ENCODE measurements around the gene BYSL. TPM values are rescaled to one million over a fixed set of nuclear protein-coding genes. Genes with fewer than 3 reads are reported as not detected.

Gene BYSL
- total RNA-seq, 1 donor from 2014 or later: 36.5 TPM

DNA sequence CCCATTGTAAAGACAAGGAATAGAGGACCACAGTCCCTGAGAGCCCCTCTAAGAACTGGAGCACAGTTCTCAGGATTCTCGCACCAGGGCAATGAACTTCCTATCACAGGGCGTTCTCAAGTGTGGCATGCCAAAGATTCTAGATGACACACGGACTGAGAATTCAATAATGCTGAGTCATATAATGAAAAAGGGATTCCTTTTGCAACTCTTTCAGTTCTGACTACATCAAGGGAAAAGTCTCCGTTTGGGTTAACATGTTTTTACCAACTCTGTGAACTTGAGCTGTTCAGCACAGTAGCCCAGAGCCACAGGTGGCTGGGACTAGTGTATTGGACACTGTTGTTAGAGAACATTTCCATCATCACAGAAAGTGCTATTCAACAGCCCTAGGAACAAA, 3.8 kb upstream of the BYSL start:
- TF ChIP-seq CTCF (conservative IDR thresholded peaks at IDR 0.05): no peak
- H3K27ac Mint-ChIP-seq: peak overlapping the region; percentile 79
- no peaks in the 10 kb centered on the region for H3K9me3 Mint-ChIP-seq
- no peaks in the 10 kb centered on the region for H3K27me3 Mint-ChIP-seq
- no peak for DNase-seq (ENCODE audit: extremely low spot score, unreplicated experiment)
- peaks cover 10% of the 10 kb centered on the region for H3K4me1 Mint-ChIP-seq (ENCODE audit: unreplicated experiment)
- H3K36me3 Mint-ChIP-seq: peaks cover 10% of the 10 kb centered on the region
- peak overlapping the region; percentile 67 for H3K4me3 Mint-ChIP-seq

DNA sequence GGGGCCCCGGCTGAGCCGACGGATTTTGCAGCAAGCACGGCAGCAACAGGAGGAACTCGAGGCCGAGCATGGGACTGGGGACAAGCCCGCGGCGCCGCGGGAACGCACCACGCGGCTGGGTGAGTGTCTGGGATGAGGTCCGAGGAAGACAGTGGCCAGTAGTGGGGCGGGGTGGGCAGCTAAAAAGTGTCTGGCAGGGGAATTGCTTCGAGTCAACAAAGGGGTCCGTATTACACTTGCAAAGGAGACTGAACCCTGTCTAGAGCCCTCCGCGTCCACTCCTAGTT, 356 bp downstream of the BYSL start:
- H3K4me3 Mint-ChIP-seq: peak overlapping the region; percentile 100
- TF ChIP-seq CTCF (conservative IDR thresholded peaks at IDR 0.05): no peak
- H3K9me3 Mint-ChIP-seq: no peaks in the 10 kb centered on the region
- peak overlapping the region; percentile 100 for H3K27ac Mint-ChIP-seq
- peaks cover 27% of the 10 kb centered on the region for H3K36me3 Mint-ChIP-seq
- H3K4me1 Mint-ChIP-seq (ENCODE audit: unreplicated experiment): peaks cover 20% of the 10 kb centered on the region
- H3K27me3 Mint-ChIP-seq: no peaks in the 10 kb centered on the region
- no peak for DNase-seq (ENCODE audit: extremely low spot score, unreplicated experiment)

DNA sequence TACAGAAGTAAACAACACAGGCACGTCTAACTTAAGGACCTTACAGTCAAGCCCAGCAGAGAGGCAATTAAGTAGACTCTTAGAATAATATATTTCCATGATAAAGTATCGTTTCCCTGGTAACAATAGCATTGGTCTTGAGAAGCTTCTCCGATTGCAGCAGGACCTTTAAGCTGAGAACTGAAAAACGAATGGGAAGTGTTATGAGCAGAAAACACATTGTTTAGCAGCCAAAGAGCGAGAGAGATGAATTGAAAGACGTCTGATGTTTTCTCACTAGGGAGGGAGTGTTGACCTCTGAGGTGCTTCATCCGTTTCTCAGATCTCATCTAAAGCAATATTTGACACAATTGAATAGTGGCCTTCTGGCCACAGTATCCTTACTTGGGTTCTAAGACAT, 855 bp downstream of the BYSL start:
- no peaks in the 10 kb centered on the region for H3K9me3 Mint-ChIP-seq
- TF ChIP-seq CTCF (conservative IDR thresholded peaks at IDR 0.05): no peak
- H3K4me1 Mint-ChIP-seq (ENCODE audit: unreplicated experiment): peaks cover 20% of the 10 kb centered on the region
- H3K27me3 Mint-ChIP-seq: no peaks in the 10 kb centered on the region
- H3K4me3 Mint-ChIP-seq: peak overlapping the region; percentile 100
- H3K36me3 Mint-ChIP-seq: peaks cover 27% of the 10 kb centered on the region
- peak overlapping the region; percentile 100 for H3K27ac Mint-ChIP-seq
- DNase-seq (ENCODE audit: extremely low spot score, unreplicated experiment): no peak

DNA sequence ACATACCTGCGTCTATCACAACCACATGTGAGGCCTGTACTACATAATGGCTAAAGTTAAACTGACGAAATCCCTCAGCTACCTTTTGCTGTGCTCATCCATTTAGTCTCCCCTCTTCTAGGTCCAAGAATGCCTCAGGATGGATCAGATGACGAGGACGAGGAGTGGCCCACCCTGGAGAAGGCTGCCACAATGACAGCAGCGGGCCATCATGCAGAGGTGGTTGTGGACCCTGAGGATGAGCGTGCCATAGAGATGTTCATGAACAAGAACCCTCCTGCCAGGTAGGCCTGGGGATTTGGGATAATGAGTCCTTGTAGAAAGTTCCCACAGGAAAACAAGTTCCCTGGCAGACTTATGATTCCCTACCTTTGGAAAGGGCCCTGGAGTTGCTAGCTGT, 6.0 kb downstream of the BYSL start:
- H3K36me3 Mint-ChIP-seq: peaks cover 32% of the 10 kb centered on the region
- H3K4me1 Mint-ChIP-seq (ENCODE audit: unreplicated experiment): peaks cover 12% of the 10 kb centered on the region
- no peaks in the 10 kb centered on the region for H3K27me3 Mint-ChIP-seq
- no peak for DNase-seq (ENCODE audit: extremely low spot score, unreplicated experiment)
- TF ChIP-seq CTCF (conservative IDR thresholded peaks at IDR 0.05): no peak
- H3K4me3 Mint-ChIP-seq: no peak overlapping the region
- H3K27ac Mint-ChIP-seq: peak overlapping the region; percentile 61
- H3K9me3 Mint-ChIP-seq: no peaks in the 10 kb centered on the region

GRCh38 chr6:41929924-41930323, 8.6 kb downstream of the BYSL start:
- no peak for DNase-seq (ENCODE audit: extremely low spot score, unreplicated experiment)
- Mint-ChIP-seq H3K4me3 (no peak overlapping the region), H3K9me3 (no peaks in the 10 kb centered on the region), H3K36me3 (peaks cover 26% of the 10 kb centered on the region), H3K27ac (no peak overlapping the region), H3K4me1 (ENCODE audit: unreplicated experiment) (no peaks in the 10 kb centered on the region), H3K27me3 (no peaks in the 10 kb centered on the region)
- no peak for TF ChIP-seq CTCF (conservative IDR thresholded peaks at IDR 0.05)

GRCh38 chr6:41931792-41932191, 10.5 kb downstream of the BYSL start:
- Mint-ChIP-seq H3K27me3 (no peaks in the 10 kb centered on the region), H3K36me3 (peaks cover 25% of the 10 kb centered on the region), H3K9me3 (no peaks in the 10 kb centered on the region), H3K27ac (no peak overlapping the region), H3K4me1 (ENCODE audit: unreplicated experiment) (peaks cover 8% of the 10 kb centered on the region), H3K4me3 (no peak overlapping the region)
- no peak for DNase-seq (ENCODE audit: extremely low spot score, unreplicated experiment)
- TF ChIP-seq CTCF (conservative IDR thresholded peaks at IDR 0.05): no peak
